RWPE2 (cell line): ENCODE data around the gene DDI1.

Experiments
- ATAC-seq: fragments of 200-7000 bp; cut with Tn5 transposase; 3 replicates; pipeline ENCODE4 v1.9.1; 2021; ENCODE audit warnings: low read depth
- DNase-seq: peaks from one replicate; pipeline ENCODE4 v3.0.0-alpha.2; 2020; ENCODE audit warnings: low spot score
- H3K27ac ChIP-seq: fragments of 450-650 bp; 2 replicates; pipeline ENCODE4 v1.5.1; 2017; ENCODE audit warnings: mild to moderate bottlenecking; ENCODE audit not compliant: poor library complexity, severe bottlenecking
- H3K27me3 ChIP-seq: fragments of 250-450 bp; sonication (Bioruptor Pico); 2 replicates; pipeline ENCODE4 v1.5.1; 2021; ENCODE audit warnings: mild to moderate bottlenecking, moderate library complexity; ENCODE audit not compliant: insufficient read depth, poor library complexity, severe bottlenecking
- H3K36me3 ChIP-seq: fragments of 250-450 bp; sonication (Bioruptor Pico); 2 replicates; pipeline ENCODE4 v1.5.1; 2020; ENCODE audit warnings: low read depth, mild to moderate bottlenecking, moderate library complexity
- H3K4me1 ChIP-seq: fragments of 250-450 bp; sonication (Bioruptor Pico); 2 replicates; pipeline ENCODE4 v1.5.1; 2021; ENCODE audit warnings: mild to moderate bottlenecking, moderate library complexity; ENCODE audit not compliant: insufficient read depth, poor library complexity, severe bottlenecking
- H3K4me3 ChIP-seq: fragments of 250-450 bp; sonication (Bioruptor Pico); 2 replicates; pipeline ENCODE4 v1.5.1; 2021; ENCODE audit warnings: mild to moderate bottlenecking, moderate library complexity; ENCODE audit not compliant: severe bottlenecking
- H3K9me3 ChIP-seq: fragments of 250-450 bp; sonication (Bioruptor Pico); 2 replicates; pipeline ENCODE4 v1.5.1; 2021; ENCODE audit warnings: mild to moderate bottlenecking, moderate library complexity; ENCODE audit not compliant: severe bottlenecking
- TF ChIP-seq, protein P1 (sequence below): fragments of 450-650 bp; IDR thresholded peaks from one replicate; pipeline ENCODE4 v1.5.1; 2017; ENCODE audit warnings: mild to moderate bottlenecking, moderate library complexity; ENCODE audit not compliant: poor library complexity, severe bottlenecking

Gene DDI1

DNA sequence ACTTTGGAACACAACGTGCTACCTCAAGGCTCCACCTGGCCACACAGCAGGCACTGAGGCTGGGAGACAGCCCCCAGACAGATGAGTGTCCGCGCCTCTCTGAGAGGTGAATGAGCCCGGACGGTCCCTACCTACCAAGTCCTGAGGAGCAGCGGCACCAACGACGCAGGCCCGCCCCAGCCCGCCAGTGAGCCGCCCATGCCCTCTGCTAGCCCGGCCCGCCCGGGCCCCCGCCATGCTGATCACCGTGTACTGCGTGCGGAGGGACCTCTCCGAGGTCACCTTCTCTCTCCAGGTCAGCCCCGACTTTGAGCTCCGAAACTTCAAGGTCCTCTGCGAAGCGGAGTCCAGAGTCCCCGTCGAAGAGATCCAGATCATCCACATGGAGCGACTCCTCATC is at the start of gene DDI1:
DDI1 (plus strand) TSS at position 53 of the 400 bp plus-strand sequence; CDS start at position 236, 183 bp downstream.
- Histone ChIP-seq H3K4me3 (no peak within 1 kb of the TSS), H3K27me3 (no peaks in the 10 kb centered on the region), H3K27ac (no peak within 1 kb of the TSS), H3K36me3 (no peaks in the 10 kb centered on the region), H3K9me3 (no peaks in the 10 kb centered on the region), H3K4me1 (peaks cover 15% of the 10 kb centered on the region)
- no peak for DNase-seq
- ATAC-seq = no peak
- TF ChIP-seq, protein P1, sequence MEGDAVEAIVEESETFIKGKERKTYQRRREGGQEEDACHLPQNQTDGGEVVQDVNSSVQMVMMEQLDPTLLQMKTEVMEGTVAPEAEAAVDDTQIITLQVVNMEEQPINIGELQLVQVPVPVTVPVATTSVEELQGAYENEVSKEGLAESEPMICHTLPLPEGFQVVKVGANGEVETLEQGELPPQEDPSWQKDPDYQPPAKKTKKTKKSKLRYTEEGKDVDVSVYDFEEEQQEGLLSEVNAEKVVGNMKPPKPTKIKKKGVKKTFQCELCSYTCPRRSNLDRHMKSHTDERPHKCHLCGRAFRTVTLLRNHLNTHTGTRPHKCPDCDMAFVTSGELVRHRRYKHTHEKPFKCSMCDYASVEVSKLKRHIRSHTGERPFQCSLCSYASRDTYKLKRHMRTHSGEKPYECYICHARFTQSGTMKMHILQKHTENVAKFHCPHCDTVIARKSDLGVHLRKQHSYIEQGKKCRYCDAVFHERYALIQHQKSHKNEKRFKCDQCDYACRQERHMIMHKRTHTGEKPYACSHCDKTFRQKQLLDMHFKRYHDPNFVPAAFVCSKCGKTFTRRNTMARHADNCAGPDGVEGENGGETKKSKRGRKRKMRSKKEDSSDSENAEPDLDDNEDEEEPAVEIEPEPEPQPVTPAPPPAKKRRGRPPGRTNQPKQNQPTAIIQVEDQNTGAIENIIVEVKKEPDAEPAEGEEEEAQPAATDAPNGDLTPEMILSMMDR = no peak

DNA sequence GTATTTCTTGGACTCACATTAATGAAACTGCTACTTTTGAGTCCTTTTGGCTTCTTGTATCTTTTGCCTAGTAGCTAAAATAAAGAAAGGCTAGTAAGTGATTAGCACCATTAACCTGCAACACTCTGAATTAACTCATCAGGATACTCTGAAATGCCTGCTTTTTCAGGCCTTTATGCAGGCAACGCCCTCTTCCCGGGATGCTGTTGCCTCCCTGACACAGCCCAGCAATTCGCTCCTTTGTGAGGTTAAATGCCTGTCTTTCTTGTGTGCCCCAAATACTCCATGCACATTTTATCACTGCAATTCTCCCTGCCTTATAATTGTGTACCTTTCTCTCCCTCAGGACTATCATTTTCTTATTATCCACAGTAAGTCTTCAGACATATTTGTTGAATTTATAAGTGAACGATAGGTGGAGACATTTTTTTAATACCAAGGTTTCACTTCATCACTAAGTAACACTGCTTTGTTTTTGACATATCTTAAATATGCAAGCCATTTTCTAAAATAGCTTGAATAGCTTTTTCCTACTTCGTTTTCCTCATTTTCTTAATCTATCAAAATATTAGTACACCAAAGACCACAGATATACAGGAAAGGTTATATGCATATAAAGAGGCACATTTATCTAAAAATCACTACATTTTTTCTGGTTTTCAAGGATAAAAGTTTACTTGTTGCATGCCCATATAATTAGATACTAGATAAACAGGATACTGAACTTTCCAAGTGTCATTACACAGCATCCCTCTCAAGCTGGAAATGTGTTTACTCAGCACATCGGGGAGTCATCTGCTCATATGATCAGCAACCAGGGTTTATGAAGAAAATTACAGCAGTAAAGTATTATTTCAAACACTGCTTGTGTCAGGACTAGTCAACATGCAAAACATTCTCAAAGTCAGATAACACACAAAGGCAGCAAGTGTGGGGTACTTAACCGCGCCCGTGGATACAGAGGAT is 48.5 kb upstream of the DDI1 start:
- ATAC-seq = no peak; the same call in 2 of the 3 replicates

DNA sequence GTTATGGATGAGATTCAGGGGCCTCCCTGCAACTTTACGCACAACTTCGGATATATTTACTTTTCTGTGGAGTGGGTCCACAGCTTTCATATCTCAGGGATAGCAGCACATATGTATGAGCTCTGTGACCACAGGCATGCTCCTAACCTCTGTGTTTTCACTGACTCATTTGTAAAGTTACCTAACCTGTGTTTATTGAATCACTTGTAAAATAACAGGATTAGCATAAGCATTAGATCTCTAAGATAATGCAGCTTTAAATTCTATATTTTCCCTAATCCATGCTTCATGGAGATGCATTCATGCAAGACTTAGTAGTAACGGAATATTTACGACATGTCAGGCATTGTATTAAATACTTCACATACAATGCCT is 47.9 kb upstream of the DDI1 start:
- ATAC-seq = peak; percentile 97
- no peak overlapping the region for H3K4me3 ChIP-seq
- H3K27me3 ChIP-seq = no peaks in the 10 kb centered on the region
- H3K36me3 ChIP-seq = no peaks in the 10 kb centered on the region
- H3K27ac ChIP-seq = no peak overlapping the region
- DNase-seq = no peak
- no peaks in the 10 kb centered on the region for H3K4me1 ChIP-seq
- TF ChIP-seq, protein P1 = no peak
- H3K9me3 ChIP-seq = no peaks in the 10 kb centered on the region

More for the DNA sequence above, 48.5 kb upstream of the DDI1 start:
- H3K4me1 ChIP-seq = no peaks in the 10 kb centered on the region
- TF ChIP-seq, protein P1 = peak; percentile 31
- no peaks in the 10 kb centered on the region for H3K36me3 ChIP-seq
- DNase-seq = no peak
- H3K27me3 ChIP-seq = no peaks in the 10 kb centered on the region
- no peak overlapping the region for H3K4me3 ChIP-seq
- H3K9me3 ChIP-seq = no peaks in the 10 kb centered on the region
- H3K27ac ChIP-seq = no peak overlapping the region

DNA sequence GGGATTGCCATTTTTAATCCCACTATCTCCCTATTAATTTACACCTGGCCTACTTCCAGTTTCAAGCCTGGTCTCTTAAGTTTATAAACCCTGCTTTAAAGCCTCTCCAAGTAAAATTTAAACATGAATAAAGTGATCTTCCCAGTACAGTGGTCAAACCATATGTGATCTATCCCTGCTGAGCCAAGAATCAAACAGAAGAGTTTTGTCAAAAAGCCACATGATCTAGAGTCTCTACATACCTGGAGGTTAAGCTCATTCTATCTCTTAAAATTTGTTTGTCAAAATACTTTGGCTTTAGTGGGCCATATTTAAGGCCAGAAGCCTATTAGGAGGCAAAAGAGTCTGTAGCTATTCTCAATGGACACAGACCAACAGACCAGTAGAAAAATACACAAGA is 42.9 kb upstream of the DDI1 start:
- Histone ChIP-seq H3K27me3 (no peaks in the 10 kb centered on the region), H3K36me3 (no peaks in the 10 kb centered on the region), H3K4me1 (no peaks in the 10 kb centered on the region), H3K4me3 (no peak overlapping the region), H3K9me3 (no peaks in the 10 kb centered on the region), H3K27ac (no peak overlapping the region)
- DNase-seq (no peak), ATAC-seq (no peak)
- TF ChIP-seq, protein P1 = no peak

DNA sequence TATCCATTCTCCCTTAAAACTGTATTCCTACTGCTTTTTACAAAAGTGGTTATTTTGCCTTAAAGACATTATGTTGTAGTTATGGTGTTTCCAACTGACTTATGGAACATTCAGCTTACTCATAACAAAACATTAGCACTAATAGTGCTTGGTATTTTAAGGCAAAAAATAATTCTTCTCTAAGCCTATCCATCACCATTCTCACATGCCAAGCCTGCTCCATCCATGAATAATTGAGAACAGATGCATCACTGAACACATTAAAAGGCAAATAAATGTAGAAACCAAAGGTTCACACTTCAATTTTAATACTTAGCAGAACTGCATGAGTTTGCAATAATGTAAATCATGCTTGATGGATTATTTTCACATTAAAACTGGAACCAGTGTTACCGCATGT is 42.3 kb upstream of the DDI1 start:
- Histone ChIP-seq H3K27me3 (no peaks in the 10 kb centered on the region), H3K27ac (no peak overlapping the region), H3K36me3 (no peaks in the 10 kb centered on the region), H3K4me1 (no peaks in the 10 kb centered on the region), H3K9me3 (no peaks in the 10 kb centered on the region), H3K4me3 (no peak overlapping the region)
- DNase-seq (no peak), ATAC-seq (no peak)
- TF ChIP-seq, protein P1 = no peak
